GM21447 (cell line): ENCODE results near the gene ZNF383.
A peak's percentile ranks its signal among the peaks of the same experiment; 100 is the strongest.
"Not testable (repeated sequence)": the region's sequence is repeated elsewhere in the genome, so short reads cannot be mapped to it uniquely, and the experiment has no call there.

Experiments
- ATAC-seq: cut with Tn5 transposase; IDR thresholded peaks from one replicate; pipeline ENCODE4 v1.9.1; 2021; ENCODE audit not compliant: unreplicated experiment

ZNF383 gene

GRCh38 chr19:37217775-37218591, at the start of gene ZNF383:
Gene ZNF383, plus strand, starts transcription at chr19:37218214. Its CDS starts 12,240 bp downstream, at chr19:37230454.
- peak; percentile 90 for ATAC-seq

GRCh38 chr19:37172368-37173366, 45.3 kb upstream of the ZNF383 start, which contains the start of gene ZNF585A:
Gene ZNF585A, minus strand, starts transcription at chr19:37172695. Its CDS starts 2,785 bp downstream, at chr19:37169910.
- ATAC-seq = peak; percentile 98

DNA sequence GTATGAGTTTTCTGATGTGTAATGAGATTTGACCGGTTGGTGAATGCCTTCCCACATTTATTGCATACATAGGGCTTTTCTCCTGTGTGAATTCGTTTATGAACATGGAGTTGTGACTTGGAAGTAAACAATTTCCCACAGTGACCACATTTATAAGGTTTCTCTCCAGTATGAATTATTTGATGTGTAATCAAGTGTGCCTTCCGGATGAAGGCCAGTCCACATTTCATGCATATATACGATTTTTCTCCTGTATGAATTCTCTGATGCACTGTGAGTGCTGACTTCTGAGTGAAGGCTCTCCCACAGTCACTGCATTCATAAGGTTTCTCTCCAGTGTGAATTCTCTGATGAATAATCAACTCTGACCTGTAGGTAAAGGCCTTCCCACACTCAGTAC, 31.9 kb upstream of the ZNF383 start:
- ATAC-seq = not testable (repeated sequence)

GRCh38 chr19:37195248-37195647, 22.8 kb upstream of the ZNF383 start:
- not testable (repeated sequence) for ATAC-seq

DNA sequence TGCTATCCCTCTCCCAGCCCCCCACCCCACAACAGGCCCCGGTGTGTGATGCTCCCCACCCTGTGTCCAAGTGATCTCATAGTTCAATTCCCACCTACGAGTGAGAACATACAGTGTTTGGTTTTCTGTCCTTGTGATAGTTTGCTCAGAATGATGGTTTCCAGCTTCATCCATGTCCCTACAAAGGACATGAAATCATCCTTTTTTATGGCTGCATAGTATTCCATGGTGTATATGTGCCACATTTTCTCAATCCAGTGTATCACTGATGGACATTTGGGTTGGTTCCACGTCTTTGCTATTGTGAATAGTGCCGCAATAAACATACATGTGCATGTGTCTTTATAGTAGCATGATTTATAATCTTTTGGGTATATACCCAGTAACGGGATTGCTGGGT, 20.9 kb upstream of the ZNF383 start:
- not testable (repeated sequence) for ATAC-seq

- ATAC-seq = no peak
Measured at GRCh38 chr19:37197768-37198167, 20.2 kb upstream of the ZNF383 start.

DNA sequence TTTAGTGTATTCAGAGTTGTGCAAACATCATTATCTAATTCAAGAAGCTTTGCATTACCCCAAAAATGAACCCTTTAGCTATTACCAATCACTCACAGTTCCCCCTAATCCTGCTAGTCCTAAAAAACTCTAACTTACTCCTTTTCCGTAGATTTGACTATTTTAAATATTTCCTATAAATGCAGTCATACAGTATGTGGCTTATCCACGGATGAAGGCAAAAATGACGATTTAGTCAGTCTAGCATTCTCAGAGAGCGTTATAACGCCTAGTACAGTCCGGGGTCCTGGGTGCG, 587 bp upstream of the ZNF383 start:
- ATAC-seq = no peak

GRCh38 chr19:37218592-37218935, 550 bp downstream of the ZNF383 start:
- no peak for ATAC-seq

DNA sequence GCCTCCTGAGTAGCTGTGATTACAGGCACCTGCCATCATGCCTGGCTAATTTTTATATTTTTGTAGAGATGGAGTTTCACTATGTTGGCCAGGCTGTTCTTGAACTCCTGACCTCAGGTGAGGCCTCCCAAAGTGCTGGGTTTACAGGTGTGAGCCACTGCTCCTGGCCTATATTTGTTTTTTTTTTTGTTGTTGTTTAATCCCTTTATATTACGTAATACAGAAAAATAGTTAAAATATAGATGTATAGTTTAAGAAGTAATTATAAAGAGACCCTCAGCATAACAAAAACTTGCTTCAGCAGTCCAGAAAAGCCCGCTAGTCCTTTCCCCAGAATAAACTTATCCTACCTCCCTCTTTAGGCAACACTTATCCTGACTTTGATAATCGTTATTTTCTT, 2.4 kb downstream of the ZNF383 start:
- ATAC-seq = no peak

GRCh38 chr19:37221136-37221535, 3.1 kb downstream of the ZNF383 start:
- ATAC-seq = no peak

GRCh38 chr19:37226248-37226647, 8.2 kb downstream of the ZNF383 start:
- ATAC-seq = no peak

DNA sequence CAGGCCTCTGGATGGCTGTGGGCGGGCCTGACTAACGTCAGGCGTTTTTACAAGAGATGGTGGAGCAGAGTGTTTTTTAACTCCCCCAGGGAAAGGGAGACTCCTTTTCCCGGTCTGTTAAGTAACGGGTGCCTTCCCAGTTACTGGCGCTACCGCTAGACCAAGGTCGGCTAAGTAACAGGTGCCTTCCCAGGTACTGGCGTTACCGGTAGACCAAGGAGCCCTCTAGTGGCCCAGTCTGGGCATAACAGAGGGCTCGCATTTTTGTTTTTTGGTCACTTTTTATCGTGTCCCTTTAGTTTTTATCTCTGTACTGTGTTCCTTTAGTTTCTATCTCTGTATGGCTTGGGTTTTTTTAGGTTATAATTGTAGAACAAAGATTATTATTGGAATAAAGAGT, 10.0 kb downstream of the ZNF383 start:
- no peak for ATAC-seq

- ATAC-seq = no peak
Measured at GRCh38 chr19:37243206-37243632, 25.2 kb downstream of the ZNF383 start.

- no peak for ATAC-seq
Measured at GRCh38 chr19:37251308-37252229, 33.6 kb downstream of the ZNF383 start.

DNA sequence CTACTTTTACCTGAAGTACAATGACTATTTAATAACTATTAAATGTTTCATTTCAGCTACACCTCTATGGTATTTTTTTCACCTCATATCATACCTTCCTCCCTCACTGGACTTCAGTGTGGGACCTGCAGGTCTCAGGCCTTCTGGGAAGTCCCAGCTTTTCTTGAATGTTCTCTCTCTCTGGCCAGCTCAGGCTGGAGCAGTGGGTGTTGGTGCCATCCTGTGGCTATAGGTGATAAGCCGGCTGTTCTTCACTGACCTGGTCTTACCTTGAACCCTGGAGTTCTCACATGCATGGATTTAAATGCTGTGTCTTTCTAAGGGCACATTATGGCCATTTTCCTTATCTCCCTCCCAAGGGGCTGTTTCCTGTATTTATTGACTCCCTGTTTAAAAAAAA, 45.0 kb downstream of the ZNF383 start:
- ATAC-seq = not testable (repeated sequence)

GRCh38 chr19:37267005-37267404, 49.0 kb downstream of the ZNF383 start:
- not testable (repeated sequence) for ATAC-seq

DNA sequence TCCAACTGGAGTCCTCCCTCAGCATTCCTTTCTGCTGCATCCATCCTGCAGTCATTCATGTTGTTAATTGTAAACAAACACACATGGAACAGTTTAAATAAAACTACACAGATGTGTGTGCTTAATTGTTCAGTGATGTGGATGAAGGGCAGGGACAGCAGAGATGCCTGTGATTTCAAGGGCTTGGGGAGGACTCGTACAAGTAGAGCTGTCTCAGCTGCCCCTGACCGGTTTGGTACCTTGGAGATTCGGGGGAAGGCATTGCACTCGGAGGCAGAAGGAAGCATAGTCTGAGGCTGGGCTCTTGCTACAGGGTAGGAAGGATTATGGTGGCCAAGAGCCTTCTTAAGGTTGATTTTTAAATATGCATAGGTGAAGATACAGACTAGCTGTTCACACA, 49.7 kb downstream of the ZNF383 start:
- ATAC-seq = not testable (repeated sequence)

DNA sequence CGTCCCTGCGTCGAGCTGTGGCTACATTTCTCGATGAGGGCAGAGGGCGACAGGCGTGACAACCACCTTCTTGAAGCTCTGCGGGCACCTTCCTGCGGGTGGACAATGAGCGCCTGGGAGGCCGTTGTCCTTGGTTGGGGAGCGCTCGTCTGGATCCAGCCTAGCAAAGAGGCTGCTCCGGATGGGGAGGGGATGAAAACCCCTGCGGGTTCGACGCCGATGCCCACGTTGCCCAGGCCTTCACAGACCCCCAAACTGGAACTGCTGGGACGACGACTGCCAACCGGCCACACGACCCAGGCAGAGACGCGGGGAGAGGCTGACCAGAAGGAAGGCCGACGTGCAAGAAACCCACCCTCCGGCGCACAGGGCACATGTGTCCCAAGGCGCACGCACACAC, 62.6 kb downstream of the ZNF383 start:
- not testable (repeated sequence) for ATAC-seq

DNA sequence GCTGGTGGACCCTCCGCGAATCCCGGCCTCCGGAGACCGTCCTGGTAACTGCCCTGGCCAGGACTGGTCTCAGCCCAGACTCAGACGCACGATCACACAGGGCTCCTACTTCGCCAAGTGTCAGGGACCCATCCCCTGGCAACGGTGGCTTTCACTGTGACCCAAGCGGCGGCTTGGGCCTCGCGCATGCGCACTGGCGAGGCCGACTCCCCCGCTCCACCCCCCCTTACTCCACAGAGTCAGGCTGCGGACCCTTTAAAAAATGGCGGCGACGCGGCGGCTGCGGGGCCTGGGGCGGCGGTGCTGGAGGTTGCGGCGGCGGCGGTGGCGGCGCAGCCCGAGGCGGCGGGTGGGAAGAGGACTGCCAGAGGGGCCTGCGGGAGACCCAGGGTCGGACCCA, 66.0 kb downstream of the ZNF383 start:
- ATAC-seq = not testable (repeated sequence)

GRCh38 chr19:37289229-37289628, 71.2 kb downstream of the ZNF383 start:
- not testable (repeated sequence) for ATAC-seq
